Activated CD4-positive, CD25-positive, alpha-beta regulatory T cell treated with anti-CD3 and anti-CD28 coated beads, Interleukin-2, amount 50 U/mL, for 24 hours (primary cell): ENCODE results near the gene CNIH4.
"Not testable (repeated sequence)": the region's sequence is repeated elsewhere in the genome, so short reads cannot be mapped to it uniquely, and the experiment has no call there.

Experiments
- ATAC-seq, 2 donors: fragments of 150-1000 bp; cut with Tn5 transposase; one replicate each; pipeline ENCODE4 v1.10.0; 2021; ENCODE audit warnings: mild to moderate bottlenecking in 1 of 2, moderate library complexity in 1 of 2

The CNIH4 gene

GRCh38 chr1:224402472-224403036 lies 45.9 kb downstream of the CNIH4 start:
- no peak for ATAC-seq

GRCh38 chr1:224404916-224405603 lies 48.4 kb downstream of the CNIH4 start:
- ATAC-seq, result no peak

DNA sequence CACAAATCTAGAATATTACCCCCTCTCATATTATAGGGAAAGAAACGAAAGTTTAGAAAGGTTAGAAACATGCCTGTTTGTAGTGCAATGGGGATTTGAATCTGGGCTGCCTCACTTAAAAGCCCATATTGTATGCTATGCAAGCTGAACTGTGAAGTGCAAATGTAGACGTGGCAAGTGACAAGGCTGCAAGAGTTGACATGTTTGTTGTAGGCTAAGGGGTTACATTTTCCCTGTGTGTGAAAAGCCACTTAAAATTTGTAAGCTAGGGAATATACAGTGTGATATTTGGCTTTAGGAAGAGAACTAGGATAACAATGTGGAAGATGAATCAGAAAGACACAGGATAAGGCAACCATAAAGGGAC lies 48.9 kb downstream of the CNIH4 start:
- ATAC-seq, result no peak

DNA sequence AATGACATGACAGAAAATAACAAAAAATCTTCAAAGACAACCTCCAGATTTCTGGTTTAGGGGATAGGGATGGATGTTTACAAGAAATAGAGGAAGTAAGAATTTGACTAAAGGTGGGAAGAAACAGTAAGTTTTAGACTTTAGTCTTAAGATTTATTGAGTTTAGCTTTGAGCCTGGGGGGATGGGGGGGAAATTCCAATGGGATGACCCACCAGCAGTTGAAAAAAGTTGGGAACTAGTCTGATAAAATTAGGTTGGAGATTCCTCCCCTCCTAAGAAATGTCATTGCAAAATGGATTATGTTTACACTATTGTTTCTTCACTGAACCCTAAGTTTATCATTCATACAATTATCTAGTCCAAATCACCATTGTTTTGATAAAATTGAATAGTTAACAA lies 49.5 kb downstream of the CNIH4 start:
- ATAC-seq, result no peak

DNA sequence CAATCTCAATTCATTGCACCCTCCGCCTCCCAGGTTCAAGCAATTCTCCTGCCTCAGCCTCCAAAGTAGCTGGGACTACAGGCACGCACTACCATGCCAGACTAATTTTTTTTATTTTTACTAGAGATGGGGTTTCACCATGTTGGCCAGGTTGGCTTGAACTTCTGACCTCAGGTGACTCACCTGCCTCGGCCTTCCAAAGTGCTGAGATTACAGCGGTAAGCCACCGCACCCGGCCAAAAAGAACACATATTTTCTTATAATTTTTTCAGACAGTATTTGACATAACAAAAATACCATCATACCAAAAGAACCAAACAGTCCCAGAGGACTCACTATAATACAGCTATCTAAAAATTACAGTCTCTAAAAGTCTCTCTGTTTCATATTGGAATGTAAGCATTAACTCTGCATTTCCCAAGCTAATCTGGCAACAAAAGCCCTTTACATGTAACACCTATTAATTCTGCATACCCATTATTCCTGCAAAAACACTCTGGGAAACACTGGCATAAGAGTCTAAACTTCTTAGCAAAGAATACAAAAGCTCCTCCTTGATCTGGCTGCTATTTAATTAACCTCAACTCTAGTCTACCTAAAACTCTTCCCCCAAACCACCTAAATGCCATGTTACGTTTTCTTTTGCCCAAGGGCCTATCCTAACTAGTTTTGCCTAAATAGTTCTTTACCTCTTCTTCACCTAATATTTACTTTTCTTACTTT lies 51.1 kb downstream of the CNIH4 start:
- ATAC-seq, result no peak

GRCh38 chr1:224408294-224408590 lies 51.6 kb downstream of the CNIH4 start:
- no peak for ATAC-seq

GRCh38 chr1:224411766-224412165 lies 55.1 kb downstream of the CNIH4 start:
- ATAC-seq, result no peak

DNA sequence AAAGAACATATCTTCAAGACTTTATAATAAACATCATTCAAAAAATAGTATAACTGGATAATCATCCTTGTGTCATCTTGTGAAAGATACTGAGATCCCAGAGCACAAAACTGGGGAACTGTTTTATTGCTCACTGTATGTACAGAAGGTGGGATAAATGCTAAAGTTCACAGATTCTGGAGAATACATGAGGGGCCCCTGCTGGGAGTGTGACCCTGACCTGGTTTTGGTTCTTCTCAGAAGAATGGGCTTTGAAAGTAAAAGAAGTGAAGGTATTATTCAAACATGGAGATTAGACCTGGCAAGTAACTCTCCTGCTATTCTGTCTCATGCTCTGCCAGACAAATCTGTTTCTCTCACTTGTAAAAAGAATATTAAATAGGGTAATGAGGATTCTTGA lies 63.4 kb downstream of the CNIH4 start:
- ATAC-seq, result no peak

DNA sequence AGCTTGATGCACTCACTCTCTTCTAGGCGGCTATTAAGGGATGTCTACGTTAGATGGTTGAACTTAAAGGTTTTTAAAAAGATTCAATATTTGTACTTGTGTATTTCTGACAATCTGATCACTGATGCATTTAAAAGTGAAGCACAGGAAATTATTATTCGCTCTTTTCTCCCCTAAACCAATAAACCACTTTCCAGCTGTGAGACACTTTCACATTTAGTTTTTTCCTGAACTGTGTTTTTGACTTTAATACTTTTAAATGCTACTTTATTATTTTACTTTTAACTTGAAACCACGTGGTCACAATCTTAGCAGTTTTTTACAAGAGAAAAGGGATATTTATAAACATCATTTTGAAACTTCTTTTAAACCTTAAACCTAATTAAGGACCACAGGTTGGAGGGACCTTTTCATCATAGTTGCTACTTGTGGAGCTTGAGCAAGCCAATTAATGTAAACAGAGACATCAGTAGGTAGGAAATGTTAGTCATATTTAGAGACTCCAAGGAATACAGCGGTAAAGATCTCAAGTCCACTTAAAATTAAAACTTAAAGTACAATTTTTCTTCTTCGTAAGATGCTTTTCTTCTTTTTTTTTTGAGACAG lies 68.7 kb downstream of the CNIH4 start:
- no peak for ATAC-seq

- not testable (repeated sequence) for ATAC-seq
Measured at GRCh38 chr1:224426869-224427268, 70.2 kb downstream of the CNIH4 start.

GRCh38 chr1:224427346-224427745 lies 70.7 kb downstream of the CNIH4 start:
- ATAC-seq, result no peak

DNA sequence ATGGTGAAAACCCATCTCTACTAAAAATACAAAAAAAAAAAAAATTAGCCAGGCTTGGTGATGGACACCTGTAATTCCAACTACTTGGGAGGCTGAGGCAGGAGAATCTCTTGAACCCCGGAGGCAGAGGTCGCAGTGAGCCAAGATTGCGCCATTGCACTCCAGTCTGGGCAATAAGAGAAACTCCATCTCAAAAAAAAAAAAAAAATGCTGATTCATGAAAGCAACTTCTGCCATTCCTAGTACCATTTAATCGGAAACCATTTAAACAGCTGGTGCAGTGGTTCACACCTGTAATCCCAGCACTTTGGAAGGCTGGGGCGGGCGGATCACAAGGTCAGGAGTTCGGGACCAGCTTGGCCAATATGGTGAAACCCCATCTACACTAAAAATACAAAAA lies 72.0 kb downstream of the CNIH4 start:
- not testable (repeated sequence) for ATAC-seq
